SKM-1 (cell line): ENCODE measurements around the gene KRT77.
"Not testable (repeated sequence)": the region's sequence is repeated elsewhere in the genome, so short reads cannot be mapped to it uniquely, and the experiment has no call there.

Experiments used
- DNase-seq: peaks from one replicate; lab custom pipeline; 2025; ENCODE audit not compliant: unreplicated experiment; lab: John Stamatoyannopoulos, UW

Gene KRT77

GRCh38 chr12:52724384-52724783, 21.1 kb upstream of the KRT77 start:
- DNase-seq = no peak

GRCh38 chr12:52722680-52723079, 19.4 kb upstream of the KRT77 start:
- no peak for DNase-seq

- no peak for DNase-seq
Measured at GRCh38 chr12:52721838-52722470, 18.6 kb upstream of the KRT77 start.

GRCh38 chr12:52720365-52720886, 17.1 kb upstream of the KRT77 start:
- DNase-seq = no peak

GRCh38 chr12:52716061-52716460, 12.7 kb upstream of the KRT77 start:
- DNase-seq = no peak

- no peak for DNase-seq
Measured at GRCh38 chr12:52715416-52715815, 12.1 kb upstream of the KRT77 start.

GRCh38 chr12:52714887-52715281, 11.6 kb upstream of the KRT77 start:
- no peak for DNase-seq

GRCh38 chr12:52713960-52714886, 10.9 kb upstream of the KRT77 start:
- no peak for DNase-seq

- DNase-seq = not testable (repeated sequence)
Measured at GRCh38 chr12:52712122-52712521, 8.8 kb upstream of the KRT77 start.

GRCh38 chr12:52710730-52711129, 7.4 kb upstream of the KRT77 start:
- DNase-seq = no peak

- no peak for DNase-seq
Measured at GRCh38 chr12:52708010-52708409, 4.7 kb upstream of the KRT77 start.

GRCh38 chr12:52704464-52704863, 1.1 kb upstream of the KRT77 start:
- no peak for DNase-seq

- no peak for DNase-seq
Measured at GRCh38 chr12:52703878-52704277, 554 bp upstream of the KRT77 start.

GRCh38 chr12:52702338-52702737, 986 bp downstream of the KRT77 start:
- DNase-seq = no peak

- no peak for DNase-seq
Measured at GRCh38 chr12:52701281-52701680, 2.0 kb downstream of the KRT77 start.

- no peak for DNase-seq
Measured at GRCh38 chr12:52699960-52700359, 3.4 kb downstream of the KRT77 start.

- DNase-seq = no peak
Measured at GRCh38 chr12:52699373-52699772, 4.0 kb downstream of the KRT77 start.

GRCh38 chr12:52698651-52699340, 4.5 kb downstream of the KRT77 start:
- no peak for DNase-seq

GRCh38 chr12:52697058-52697582, 6.2 kb downstream of the KRT77 start:
- DNase-seq = no peak

- DNase-seq = no peak
Measured at GRCh38 chr12:52696588-52696987, 6.7 kb downstream of the KRT77 start.

- no peak for DNase-seq
Measured at GRCh38 chr12:52695039-52695438, 8.3 kb downstream of the KRT77 start.
